GM11168 (cell line): ENCODE measurements around the gene SENP3.

ENCODE experiments used
- in situ Hi-C: fragments of 300-500 bp; cut with MboI; formaldehyde crosslinking; loops from one replicate; pipeline ENCODE4 v1.12.0; 2022; ENCODE audit warnings: low sequenced_read_pairs; ENCODE audit not compliant: unreplicated experiment

Gene SENP3

DNA sequence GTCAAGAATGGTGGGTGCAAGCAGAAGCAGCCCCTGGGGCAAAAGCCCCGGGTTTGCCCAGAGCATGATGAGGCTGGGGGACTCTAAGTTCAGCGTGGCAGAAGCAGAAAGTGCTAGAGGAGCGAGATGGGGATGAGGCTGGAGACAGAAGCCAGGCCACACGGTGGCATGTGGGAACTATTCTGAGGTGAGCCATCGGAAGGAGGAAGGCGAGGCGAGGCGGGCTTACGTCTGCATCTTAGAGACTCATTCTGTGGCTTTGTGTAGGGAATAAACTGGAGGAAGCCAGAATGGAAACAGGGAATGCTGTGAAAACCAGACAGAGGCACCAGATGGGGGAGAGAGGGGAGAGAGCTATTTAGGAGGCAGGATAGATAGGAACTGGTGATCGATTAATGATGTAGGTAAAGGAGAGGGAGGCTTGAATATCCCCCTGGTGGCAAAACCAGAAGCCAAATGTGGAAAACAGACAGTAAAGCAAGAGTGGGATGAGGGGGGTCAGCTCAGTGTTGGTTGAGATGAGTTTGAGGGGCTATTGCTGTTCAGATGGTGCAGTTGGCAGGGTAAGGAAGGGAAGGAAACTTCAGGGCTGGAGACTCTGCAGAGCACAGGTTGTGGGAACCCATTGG, 6.3 kb upstream of the SENP3 start:
- in situ Hi-C loops: no loop called here

DNA sequence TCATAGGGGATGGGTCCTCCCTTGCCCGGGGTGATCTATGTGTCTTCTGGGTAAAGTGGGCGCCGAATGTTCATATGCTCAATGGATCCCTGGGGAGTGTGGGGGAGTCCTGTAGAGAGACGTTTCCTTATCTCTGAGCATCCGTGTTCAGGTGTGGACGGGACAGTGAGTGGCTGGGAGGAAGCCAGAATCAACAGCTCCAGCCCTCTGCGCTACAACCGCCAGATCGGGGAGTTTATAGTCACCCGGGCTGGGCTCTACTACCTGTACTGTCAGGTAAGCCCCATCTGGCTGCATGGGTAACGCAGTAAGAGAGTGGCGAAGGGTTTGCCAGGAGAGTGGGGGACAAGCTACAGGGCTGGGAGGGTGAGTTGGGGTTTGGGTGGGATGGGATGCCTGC, 5.1 kb upstream of the SENP3 start:
- in situ Hi-C loops: no loop called here

DNA sequence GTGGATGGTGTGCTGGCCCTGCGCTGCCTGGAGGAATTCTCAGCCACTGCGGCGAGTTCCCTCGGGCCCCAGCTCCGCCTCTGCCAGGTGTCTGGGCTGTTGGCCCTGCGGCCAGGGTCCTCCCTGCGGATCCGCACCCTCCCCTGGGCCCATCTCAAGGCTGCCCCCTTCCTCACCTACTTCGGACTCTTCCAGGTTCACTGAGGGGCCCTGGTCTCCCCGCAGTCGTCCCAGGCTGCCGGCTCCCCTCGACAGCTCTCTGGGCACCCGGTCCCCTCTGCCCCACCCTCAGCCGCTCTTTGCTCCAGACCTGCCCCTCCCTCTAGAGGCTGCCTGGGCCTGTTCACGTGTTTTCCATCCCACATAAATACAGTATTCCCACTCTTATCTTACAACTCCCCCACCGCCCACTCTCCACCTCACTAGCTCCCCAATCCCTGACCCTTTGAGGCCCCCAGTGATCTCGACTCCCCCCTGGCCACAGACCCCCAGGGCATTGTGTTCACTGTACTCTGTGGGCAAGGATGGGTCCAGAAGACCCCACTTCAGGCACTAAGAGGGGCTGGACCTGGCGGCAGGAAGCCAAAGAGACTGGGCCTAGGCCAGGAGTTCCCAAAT, 4.5 kb upstream of the SENP3 start:
- in situ Hi-C loops: no loop called here

DNA sequence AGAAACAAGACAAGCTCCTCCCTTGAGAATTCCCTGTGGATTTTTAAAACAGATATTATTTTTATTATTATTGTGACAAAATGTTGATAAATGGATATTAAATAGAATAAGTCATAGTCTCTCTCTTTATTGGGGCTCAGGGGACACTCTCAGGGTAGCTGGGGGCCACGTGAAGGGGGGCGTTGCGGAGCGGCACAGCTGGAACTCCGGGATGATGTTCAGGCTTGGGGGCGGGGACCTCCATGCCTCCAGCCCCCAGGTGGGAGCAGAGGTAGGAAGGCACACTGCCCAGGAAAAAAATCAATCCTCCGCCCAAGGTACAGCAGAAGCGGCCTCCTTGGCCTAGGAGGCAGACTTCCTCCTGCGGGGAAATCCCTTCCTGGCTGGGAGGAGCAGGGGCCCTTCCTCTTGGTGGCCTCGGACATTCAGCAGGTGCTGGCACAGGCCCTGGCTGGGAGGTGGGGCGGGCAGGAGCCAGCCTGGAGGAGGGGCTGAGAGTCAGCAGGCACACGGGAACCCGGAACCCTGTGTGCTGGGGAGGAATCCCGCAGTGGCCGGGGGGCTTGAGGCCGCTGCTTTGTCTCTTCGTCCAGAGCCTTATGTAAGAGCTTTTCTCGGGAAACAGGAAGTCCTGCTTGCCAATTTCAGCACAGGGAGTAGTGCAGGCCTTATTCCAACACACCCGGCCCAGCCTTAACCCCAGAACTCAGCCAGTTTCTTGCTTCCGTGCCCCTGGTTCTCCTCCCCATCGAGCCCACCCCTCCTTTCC, 3.8 kb upstream of the SENP3 start:
- in situ Hi-C loops: no loop called here

DNA sequence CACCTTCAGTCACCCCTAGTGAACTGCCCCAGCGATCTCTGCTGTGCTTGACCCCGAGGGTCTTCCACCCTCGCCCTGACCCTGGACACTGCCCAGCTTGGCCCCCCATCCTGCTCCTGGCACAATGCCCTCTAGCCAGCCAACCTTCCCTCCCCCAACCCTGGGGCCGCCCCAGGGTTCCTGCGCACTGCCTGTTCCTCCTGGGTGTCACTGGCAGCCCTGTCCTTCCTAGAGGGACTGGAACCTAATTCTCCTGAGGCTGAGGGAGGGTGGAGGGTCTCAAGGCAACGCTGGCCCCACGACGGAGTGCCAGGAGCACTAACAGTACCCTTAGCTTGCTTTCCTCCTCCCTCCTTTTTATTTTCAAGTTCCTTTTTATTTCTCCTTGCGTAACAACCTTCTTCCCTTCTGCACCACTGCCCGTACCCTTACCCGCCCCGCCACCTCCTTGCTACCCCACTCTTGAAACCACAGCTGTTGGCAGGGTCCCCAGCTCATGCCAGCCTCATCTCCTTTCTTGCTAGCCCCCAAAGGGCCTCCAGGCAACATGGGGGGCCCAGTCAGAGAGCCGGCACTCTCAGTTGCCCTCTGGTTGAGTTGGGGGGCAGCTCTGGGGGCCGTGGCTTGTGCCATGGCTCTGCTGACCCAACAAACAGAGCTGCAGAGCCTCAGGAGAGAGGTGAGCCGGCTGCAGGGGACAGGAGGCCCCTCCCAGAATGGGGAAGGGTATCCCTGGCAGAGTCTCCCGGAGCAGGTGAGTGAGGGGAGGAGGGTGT, 3.0 kb upstream of the SENP3 start, which contains the start of gene TNFSF13:
TNFSF13 (plus strand) TSS at position 207 of the 776 bp plus-strand sequence; CDS start at position 497, 290 bp downstream.
- in situ Hi-C loops: no loop called here

DNA sequence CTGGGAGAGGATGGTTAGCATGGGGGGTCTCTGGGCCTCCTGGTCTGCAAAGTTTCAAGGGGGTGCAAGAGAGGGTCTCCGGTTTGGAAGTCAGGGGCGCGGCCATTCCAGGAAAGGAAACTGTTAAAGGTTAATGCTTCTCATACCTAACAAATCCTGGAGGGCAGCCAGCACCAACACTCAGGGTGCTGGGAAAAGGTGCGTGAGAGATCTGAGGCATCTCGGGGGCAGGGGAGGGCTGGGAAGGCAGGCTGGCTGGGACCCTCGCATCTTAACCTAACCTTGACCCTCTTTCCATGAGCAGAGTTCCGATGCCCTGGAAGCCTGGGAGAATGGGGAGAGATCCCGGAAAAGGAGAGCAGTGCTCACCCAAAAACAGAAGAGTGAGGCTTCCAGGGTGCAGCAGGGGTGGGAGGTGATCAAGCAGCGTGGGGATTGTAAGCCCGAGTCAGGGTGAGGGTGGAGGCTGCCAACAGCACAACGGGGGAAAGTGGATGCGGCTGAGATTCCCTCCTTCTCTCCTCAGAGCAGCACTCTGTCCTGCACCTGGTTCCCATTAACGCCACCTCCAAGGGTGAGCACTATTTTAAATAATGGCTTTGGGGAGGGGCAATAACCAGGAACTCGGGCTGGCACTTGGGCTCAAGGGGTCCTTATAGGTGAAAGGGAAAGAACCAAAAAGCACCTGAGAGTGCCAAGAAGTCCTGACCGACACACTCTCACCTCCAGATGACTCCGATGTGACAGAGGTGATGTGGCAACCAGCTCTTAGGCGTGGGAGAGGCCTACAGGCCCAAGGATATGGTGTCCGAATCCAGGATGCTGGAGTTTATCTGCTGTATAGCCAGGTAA, 2.2 kb upstream of the SENP3 start:
- in situ Hi-C loops: no loop called here

DNA sequence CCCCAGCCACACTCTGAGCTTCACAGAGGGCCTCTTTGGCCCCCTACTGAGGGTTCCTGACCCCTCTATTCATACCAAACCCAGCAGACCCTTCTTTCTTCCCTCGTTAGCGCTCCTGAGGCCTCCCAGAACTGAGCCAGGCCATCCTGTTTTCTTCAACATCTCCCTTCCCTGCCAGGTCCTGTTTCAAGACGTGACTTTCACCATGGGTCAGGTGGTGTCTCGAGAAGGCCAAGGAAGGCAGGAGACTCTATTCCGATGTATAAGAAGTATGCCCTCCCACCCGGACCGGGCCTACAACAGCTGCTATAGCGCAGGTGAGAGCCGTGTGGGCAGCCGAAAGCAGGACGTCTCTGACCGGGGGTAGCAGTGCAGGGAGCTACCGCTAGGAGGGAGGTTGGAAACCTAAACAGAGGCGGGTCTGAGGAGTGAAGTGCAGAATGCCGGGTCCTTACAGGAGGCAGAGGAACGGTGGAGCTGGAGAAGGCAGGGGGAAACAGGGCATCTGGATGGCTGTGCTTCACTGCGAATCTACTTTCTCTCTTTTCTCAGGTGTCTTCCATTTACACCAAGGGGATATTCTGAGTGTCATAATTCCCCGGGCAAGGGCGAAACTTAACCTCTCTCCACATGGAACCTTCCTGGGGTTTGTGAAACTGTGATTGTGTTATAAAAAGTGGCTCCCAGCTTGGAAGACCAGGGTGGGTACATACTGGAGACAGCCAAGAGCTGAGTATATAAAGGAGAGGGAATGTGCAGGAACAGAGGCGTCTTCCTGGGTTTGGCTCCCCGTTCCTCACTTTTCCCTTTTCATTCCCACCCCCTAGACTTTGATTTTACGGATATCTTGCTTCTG, 1.3 kb upstream of the SENP3 start:
- in situ Hi-C loops: no loop called here

DNA sequence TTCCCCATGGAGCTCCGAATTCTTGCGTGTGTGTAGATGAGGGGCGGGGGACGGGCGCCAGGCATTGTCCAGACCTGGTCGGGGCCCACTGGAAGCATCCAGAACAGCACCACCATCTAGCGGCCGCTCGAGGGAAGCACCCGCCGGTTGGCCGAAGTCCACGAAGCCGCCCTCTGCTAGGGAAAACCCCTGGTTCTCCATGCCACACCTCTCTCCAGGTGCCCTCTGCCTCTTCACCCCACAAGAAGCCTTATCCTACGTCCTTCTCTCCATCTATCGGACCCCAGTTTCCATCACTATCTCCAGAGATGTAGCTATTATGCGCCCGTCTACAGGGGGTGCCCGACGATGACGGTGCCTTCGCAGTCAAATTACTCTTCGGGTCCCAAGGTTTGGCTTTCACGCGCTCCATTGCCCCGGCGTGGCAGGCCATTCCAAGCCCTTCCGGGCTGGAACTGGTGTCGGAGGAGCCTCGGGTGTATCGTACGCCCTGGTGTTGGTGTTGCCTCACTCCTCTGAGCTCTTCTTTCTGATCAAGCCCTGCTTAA, 617 bp upstream of the SENP3 start:
- in situ Hi-C loops: no loop called here

DNA sequence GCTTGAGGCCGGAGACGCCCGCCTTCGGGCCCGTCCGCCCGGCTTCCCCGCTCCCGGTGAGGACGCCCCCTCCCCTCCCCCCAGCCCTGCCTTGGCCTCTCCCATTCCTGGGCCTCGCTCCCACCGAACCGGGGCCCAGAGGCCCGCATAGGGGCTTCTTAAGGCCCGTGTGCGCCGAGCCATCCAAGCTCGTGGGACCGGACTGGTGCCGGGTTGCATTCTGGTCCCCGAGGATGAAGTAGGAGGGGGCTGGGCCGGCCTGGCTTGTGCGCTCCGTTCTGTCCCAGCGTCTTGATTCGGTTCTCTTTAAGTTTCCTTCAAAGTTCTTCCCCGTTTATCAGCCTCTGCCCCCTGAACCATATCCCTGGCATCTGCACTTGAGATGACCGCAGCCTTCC, 488 bp downstream of the SENP3 start:
- in situ Hi-C loops: no loop called here

DNA sequence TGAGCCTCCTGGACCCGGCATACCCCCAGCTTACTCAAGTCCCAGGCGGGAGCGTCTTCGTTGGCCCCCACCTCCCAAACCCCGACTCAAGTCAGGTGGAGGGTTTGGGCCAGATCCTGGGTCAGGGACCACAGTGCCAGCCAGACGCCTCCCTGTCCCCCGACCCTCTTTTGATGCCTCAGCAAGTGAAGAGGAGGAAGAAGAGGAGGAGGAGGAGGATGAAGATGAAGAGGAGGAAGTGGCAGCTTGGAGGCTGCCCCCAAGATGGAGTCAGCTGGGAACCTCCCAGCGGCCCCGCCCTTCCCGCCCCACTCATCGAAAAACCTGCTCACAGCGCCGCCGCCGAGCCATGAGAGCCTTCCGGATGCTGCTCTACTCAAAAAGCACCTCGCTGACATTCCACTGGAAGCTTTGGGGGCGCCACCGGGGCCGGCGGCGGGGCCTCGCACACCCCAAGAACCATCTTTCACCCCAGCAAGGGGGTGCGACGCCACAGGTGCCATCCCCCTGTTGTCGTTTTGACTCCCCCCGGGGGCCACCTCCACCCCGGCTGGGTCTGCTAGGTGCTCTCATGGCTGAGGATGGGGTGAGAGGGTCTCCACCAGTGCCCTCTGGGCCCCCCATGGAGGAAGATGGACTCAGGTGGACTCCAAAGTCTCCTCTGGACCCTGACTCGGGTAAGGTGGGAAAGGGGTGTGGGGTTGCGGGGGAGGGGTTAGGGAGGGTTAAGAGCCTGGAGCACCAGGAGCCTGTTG, 1.6 kb downstream of the SENP3 start:
- in situ Hi-C loops: no loop called here

DNA sequence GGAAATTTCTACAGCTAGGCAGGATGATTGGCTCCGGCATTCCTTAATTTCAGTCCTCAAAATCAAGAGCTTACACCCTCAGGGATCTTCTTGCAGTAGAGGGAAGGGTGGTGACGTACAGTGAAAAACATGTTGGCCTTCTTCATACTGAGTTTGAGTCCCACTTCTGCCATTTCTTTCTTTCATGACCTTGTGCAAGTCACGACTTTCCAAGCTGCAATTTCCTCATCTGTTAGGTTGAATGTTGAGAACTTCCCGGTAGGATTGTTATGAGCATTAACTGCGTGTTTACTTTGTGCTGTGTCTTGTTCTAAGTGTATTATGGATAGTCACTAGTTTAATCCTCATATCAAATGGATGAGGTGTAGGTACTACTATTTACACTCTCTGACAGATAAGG, 7.9 kb downstream of the SENP3 start:
- in situ Hi-C loops: no loop called here

DNA sequence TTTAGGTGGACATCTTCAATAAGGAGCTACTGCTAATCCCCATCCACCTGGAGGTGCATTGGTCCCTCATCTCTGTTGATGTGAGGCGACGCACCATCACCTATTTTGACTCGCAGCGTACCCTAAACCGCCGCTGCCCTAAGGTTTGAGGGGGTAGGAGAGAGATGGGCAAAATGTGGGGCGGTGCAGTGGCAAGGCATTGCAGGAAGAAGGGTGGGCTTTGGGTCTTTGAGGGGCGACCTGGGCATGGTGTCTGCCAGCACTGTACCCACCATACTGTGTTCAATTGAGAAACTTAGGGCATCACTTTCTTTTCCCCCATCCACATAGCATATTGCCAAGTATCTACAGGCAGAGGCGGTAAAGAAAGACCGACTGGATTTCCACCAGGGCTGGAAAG, 8.6 kb downstream of the SENP3 start:
- in situ Hi-C loops: no loop called here

DNA sequence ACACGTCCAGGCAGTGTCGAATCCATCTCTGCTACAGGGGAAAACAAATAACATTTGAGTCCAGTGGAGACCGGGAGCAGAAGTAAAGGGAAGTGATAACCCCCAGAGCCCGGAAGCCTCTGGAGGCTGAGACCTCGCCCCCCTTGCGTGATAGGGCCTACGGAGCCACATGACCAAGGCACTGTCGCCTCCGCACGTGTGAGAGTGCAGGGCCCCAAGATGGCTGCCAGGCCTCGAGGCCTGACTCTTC, 10.5 kb downstream of the SENP3 start:
- in situ Hi-C loops: no loop called here

DNA sequence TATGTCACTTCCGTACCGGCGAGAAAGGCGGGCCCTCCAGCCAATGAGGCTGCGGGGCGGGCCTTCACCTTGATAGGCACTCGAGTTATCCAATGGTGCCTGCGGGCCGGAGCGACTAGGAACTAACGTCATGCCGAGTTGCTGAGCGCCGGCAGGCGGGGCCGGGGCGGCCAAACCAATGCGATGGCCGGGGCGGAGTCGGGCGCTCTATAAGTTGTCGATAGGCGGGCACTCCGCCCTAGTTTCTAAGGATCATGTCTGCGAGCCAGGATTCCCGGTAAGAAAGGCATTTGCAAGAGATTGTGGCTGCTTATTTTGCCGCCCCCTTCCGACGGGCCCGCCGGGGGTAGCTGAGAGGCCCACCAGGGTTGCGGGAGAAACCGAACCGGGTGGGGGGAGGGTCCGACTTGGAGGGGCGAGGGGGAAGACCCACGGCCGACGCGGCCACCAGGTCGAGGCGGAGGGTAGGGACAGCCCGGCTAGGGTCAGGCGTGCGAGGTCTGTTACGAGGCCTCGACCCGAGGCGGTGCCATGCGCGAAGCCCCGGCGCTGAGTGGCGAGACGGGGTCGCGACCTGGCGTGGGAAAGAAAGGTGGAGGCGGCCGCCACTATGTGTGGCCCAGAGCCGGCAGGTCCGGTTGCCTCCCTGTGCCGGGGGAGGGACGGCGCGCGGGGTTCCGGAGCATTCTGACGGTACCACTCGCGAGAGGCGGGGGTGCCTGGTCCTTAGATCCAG, 11.0 kb downstream of the SENP3 start:
- in situ Hi-C loops: no loop called here

DNA sequence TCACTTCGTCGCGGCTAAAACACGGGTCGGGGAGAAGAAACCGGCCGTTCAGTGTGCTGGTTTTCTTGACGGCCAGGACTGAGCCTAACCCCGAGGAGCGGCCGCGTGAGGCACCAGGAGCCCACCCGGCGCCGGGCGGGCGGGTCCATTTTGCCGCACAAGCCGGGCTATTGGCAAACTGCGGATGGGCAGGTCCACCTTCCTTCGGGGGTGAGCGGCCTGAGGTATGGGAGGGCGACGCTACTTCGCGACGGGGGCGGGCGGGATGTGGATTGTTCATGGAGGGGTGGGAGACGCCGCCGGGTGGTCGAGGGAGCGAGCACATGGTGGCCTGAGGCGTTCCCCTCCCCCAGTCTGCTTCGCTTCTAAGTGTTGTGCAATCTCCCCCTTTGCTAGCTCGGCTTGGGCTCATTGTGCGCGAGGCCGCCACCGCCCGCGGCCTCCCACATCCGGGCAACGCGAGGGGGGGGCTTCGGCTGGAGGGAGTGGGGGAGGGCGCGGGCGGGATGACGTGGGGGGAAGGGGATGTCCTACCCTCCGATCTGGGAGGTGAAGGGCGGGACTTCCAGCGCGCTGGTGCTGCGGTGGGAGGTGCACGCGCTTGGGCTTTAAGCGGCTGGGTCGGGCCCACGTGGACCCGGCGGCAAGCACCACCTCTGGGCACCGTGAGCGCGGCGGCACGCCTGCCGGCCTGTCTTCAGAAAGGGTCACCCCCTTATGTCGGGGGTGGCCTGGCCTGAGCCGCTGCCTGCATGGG, 11.8 kb downstream of the SENP3 start:
- in situ Hi-C loops: no loop called here

DNA sequence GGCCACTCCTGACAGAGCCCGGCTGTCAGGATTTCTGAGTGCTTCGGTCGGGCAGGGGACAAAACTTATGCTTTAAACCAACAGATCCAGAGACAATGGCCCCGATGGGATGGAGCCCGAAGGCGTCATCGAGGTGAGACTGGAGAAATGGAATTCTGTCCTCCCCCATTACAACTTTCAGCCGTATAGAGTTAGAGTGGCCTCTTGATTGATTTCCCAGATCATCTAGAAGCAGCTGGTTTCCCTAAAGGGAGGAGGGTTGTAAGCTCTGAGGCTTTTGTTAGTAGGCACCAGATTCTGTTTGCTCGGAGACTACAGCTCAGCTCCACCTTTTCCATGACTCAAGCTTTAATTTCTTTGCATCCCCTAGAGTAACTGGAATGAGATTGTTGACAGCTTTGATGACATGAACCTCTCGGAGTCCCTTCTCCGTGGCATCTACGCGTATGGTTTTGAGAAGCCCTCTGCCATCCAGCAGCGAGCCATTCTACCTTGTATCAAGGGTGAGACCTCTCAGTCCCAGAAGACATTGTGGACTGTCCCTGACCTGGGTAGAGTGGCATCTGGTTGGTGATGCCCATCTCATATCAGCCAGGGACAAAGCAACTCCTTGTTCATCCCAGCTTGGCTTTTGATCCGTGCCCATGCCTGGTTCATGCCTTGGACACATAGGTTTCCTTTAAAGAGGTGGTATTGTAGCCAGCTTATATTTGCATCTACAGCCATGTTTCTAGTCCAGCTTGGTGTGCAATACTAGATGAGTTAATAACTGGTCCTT, 12.6 kb downstream of the SENP3 start:
- in situ Hi-C loops: no loop called here
